Right cardiac atrium (tissue), 5 donors: ENCODE data around the gene GAB4. TPM values are rescaled to one million over a fixed set of nuclear protein-coding genes. Genes with fewer than 3 reads are reported as not detected.
A peak's percentile ranks its signal among the peaks of the same experiment; 100 is the strongest.

ENCODE experiments used
- ATAC-seq, 2 donors: fragments of 200-7000 bp; cut with Tn5 transposase; one replicate each; pipeline versions ENCODE4 v1.8.0 to v1.9.1; 2020; ENCODE audit warnings: moderate library complexity in 2 of 2, mild to moderate bottlenecking in 1 of 2
- DNase-seq, 3 donors: peaks; one replicate each; pipeline ENCODE4 v3.0.0-alpha.2; 2020
- H3K27ac ChIP-seq: one replicate; pipeline ENCODE4 v1.5.1; 2013; ENCODE audit warnings: mild to moderate bottlenecking, low read length, control low read depth, moderate library complexity
- H3K27me3 ChIP-seq: one replicate; pipeline ENCODE4 v1.6.1; 2013; ENCODE audit not compliant: control insufficient read depth, insufficient read depth
- H3K4me1 ChIP-seq: one replicate; pipeline ENCODE4 v1.6.1; 2013; ENCODE audit warnings: low read length; ENCODE audit not compliant: control insufficient read depth, insufficient read depth
- H3K4me3 ChIP-seq: one replicate; pipeline ENCODE4 v1.5.1; 2013; ENCODE audit warnings: low read length, control low read depth
- H3K9me3 ChIP-seq: one replicate; pipeline ENCODE4 v1.6.1; 2013; ENCODE audit warnings: low read length; ENCODE audit not compliant: control insufficient read depth
- WGBS: extraction: QIAGEN DNeasy Blood & Tissue Kit; methylation state at CpG from one replicate; pipeline ENCODE4 v1.1.7; 2013; 5-methylcytosine and 5-hydroxymethylcytosine counted together
- intact Hi-C, 4 donors: fragments of 100-400 bp; cut with DNase I; formaldehyde crosslinking; loops; one replicate each; pipeline versions ENCODE4 v1.11.0 to v1.14.0; 2022 to 2023
- polyA plus RNA-seq: library from polyadenylated mRNA; stranded (reverse); fragments of 200-250 nt; gene quantifications from one replicate; pipeline ENCODE4 v1.2.3, GENCODE V29; 2013
- total RNA-seq, 4 donors: library from RNA; stranded (reverse); fragmentation: NEBNext Ultra II Directional; extraction: Animal tissue kit (Norgen Biotek cat#: 25700); gene quantifications; one replicate each; pipeline ENCODE4 v1.2.1, GENCODE V29; 2021
- donor health status: healthy with polysubstance abuse.
- donor health status: DM: no; HTN: yes; CAD: no.
- donor health status: DM: no; HTN: no; CAD: no.
- donor health status: DM: no; HTN: yes; CAD: no; lungs with severe emphysema.
- donor health status: DM: yes; HTN: yes; CAD: no.

GAB4 gene
- total and polyA plus RNA-seq, 5 donors: not detected

- no peak for DNase-seq
- intact Hi-C loops: no loop called here
- Histone ChIP-seq H3K4me3 (no peak overlapping the region), H3K27me3 (no peaks in the 10 kb centered on the region), H3K9me3 (no peaks in the 10 kb centered on the region), H3K4me1 (no peaks in the 10 kb centered on the region), H3K27ac (no peak overlapping the region)
- no peak for ATAC-seq
- 81% methylated on average over 7 of the region's 7 CpGs for WGBS
Measured at GRCh38 chr22:16965083-16965482, 42.9 kb downstream of the GAB4 start.

- H3K9me3 ChIP-seq: no peaks in the 10 kb centered on the region
- DNase-seq (no peak), ATAC-seq (no peak)
- H3K4me3 ChIP-seq: no peak overlapping the region
- no peak overlapping the region for H3K27ac ChIP-seq
- 75% methylated on average over 5 of the region's 5 CpGs for WGBS
- intact Hi-C loops: no loop called here
- no peaks in the 10 kb centered on the region for H3K27me3 ChIP-seq
- H3K4me1 ChIP-seq: no peaks in the 10 kb centered on the region
Measured at GRCh38 chr22:16964366-16964765, 43.7 kb downstream of the GAB4 start.

GRCh38 chr22:16963189-16963945, 44.7 kb downstream of the GAB4 start:
- Histone ChIP-seq H3K27me3 (no peaks in the 10 kb centered on the region), H3K27ac (no peak overlapping the region), H3K4me1 (no peaks in the 10 kb centered on the region), H3K4me3 (no peak overlapping the region), H3K9me3 (no peaks in the 10 kb centered on the region)
- no peak for ATAC-seq
- WGBS: 72% methylated on average over 18 of the region's 18 CpGs
- DNase-seq: peak in 1 of 3 donors; percentile 29
- intact Hi-C loops: no loop called here

- H3K27me3 ChIP-seq: no peaks in the 10 kb centered on the region
- intact Hi-C loops: no loop called here
- WGBS: 87% methylated on average over 7 of the region's 7 CpGs
- no peaks in the 10 kb centered on the region for H3K4me1 ChIP-seq
- DNase-seq: no peak
- no peak for ATAC-seq
- no peaks in the 10 kb centered on the region for H3K9me3 ChIP-seq
- H3K4me3 ChIP-seq: no peak overlapping the region
- no peak overlapping the region for H3K27ac ChIP-seq
Measured at GRCh38 chr22:16962501-16962900, 45.5 kb downstream of the GAB4 start.

GRCh38 chr22:16961477-16962186, 46.4 kb downstream of the GAB4 start:
- 75% methylated on average over 14 of the region's 14 CpGs for WGBS
- Histone ChIP-seq H3K4me1 (no peaks in the 10 kb centered on the region), H3K4me3 (no peak overlapping the region), H3K27me3 (no peaks in the 10 kb centered on the region), H3K27ac (no peak overlapping the region), H3K9me3 (no peaks in the 10 kb centered on the region)
- intact Hi-C loops: no loop called here
- DNase-seq (no peak), ATAC-seq (no peak)

GRCh38 chr22:16960884-16961249, 47.2 kb downstream of the GAB4 start:
- no peak for DNase-seq
- no peak for ATAC-seq
- no peaks in the 10 kb centered on the region for H3K4me1 ChIP-seq
- 63% methylated on average over 4 of the region's 4 CpGs for WGBS
- H3K27me3 ChIP-seq: no peaks in the 10 kb centered on the region
- no peaks in the 10 kb centered on the region for H3K9me3 ChIP-seq
- H3K27ac ChIP-seq: no peak overlapping the region
- intact Hi-C loops: no loop called here
- H3K4me3 ChIP-seq: no peak overlapping the region

GRCh38 chr22:16960220-16960883, 47.7 kb downstream of the GAB4 start:
- no peak overlapping the region for H3K27ac ChIP-seq
- no peaks in the 10 kb centered on the region for H3K9me3 ChIP-seq
- 73% methylated on average over 3 of the region's 3 CpGs for WGBS
- H3K4me1 ChIP-seq: no peaks in the 10 kb centered on the region
- no peak for ATAC-seq
- H3K27me3 ChIP-seq: no peaks in the 10 kb centered on the region
- DNase-seq: no peak
- intact Hi-C loops: no loop called here
- no peak overlapping the region for H3K4me3 ChIP-seq

- intact Hi-C loops: no loop called here
- no peak for ATAC-seq
Measured at GRCh38 chr22:16959345-16959930, 48.6 kb downstream of the GAB4 start.

GRCh38 chr22:16958475-16958874, 49.5 kb downstream of the GAB4 start:
- 79% methylated on average over 2 of the region's 2 CpGs for WGBS
- Histone ChIP-seq H3K4me3 (no peak overlapping the region), H3K27ac (no peak overlapping the region), H3K9me3 (no peaks in the 10 kb centered on the region), H3K4me1 (no peaks in the 10 kb centered on the region), H3K27me3 (no peaks in the 10 kb centered on the region)
- intact Hi-C loops: no loop called here
- ATAC-seq: no peak
- no peak for DNase-seq

More at GRCh38 chr22:16959345-16959930, 48.6 kb downstream of the GAB4 start:
- DNase-seq: peak in 1 of 3 donors; percentile 22
- Histone ChIP-seq H3K4me3 (no peak overlapping the region), H3K27me3 (no peaks in the 10 kb centered on the region), H3K9me3 (no peaks in the 10 kb centered on the region), H3K27ac (no peak overlapping the region), H3K4me1 (no peaks in the 10 kb centered on the region)
- WGBS: 76% methylated on average over 10 of the region's 10 CpGs

- DNase-seq (no peak), ATAC-seq (no peak)
- Histone ChIP-seq H3K27ac (no peak overlapping the region), H3K27me3 (no peaks in the 10 kb centered on the region), H3K4me3 (no peak overlapping the region), H3K9me3 (no peaks in the 10 kb centered on the region), H3K4me1 (no peaks in the 10 kb centered on the region)
- intact Hi-C loops: no loop called here
- 77% methylated on average over 7 of the region's 7 CpGs for WGBS
Measured at GRCh38 chr22:16957781-16958180, 50.2 kb downstream of the GAB4 start.

- H3K4me1 ChIP-seq: no peaks in the 10 kb centered on the region
- 83% methylated on average over 6 of the region's 6 CpGs for WGBS
- intact Hi-C loops: no loop called here
- H3K4me3 ChIP-seq: no peak overlapping the region
- H3K27ac ChIP-seq: no peak overlapping the region
- H3K9me3 ChIP-seq: no peaks in the 10 kb centered on the region
- ATAC-seq (no peak), DNase-seq (no peak)
- no peaks in the 10 kb centered on the region for H3K27me3 ChIP-seq
Measured at GRCh38 chr22:16956290-16956689, 51.7 kb downstream of the GAB4 start.
